Activated CD4-positive, alpha-beta T cell treated with anti-CD3 and anti-CD28 coated beads, Interleukin-2, amount 50 U/mL, for 48 hours (primary cell): Measurements from ENCODE around the gene SLC20A1.
"Not testable (repeated sequence)": the region's sequence is repeated elsewhere in the genome, so short reads cannot be mapped to it uniquely, and the experiment has no call there.

ENCODE experiments used
- DNase-seq, 2 experiments: peaks; one replicate each; pipeline ENCODE4 v3.0.0-alpha.2; 2020

SLC20A1 gene

DNA sequence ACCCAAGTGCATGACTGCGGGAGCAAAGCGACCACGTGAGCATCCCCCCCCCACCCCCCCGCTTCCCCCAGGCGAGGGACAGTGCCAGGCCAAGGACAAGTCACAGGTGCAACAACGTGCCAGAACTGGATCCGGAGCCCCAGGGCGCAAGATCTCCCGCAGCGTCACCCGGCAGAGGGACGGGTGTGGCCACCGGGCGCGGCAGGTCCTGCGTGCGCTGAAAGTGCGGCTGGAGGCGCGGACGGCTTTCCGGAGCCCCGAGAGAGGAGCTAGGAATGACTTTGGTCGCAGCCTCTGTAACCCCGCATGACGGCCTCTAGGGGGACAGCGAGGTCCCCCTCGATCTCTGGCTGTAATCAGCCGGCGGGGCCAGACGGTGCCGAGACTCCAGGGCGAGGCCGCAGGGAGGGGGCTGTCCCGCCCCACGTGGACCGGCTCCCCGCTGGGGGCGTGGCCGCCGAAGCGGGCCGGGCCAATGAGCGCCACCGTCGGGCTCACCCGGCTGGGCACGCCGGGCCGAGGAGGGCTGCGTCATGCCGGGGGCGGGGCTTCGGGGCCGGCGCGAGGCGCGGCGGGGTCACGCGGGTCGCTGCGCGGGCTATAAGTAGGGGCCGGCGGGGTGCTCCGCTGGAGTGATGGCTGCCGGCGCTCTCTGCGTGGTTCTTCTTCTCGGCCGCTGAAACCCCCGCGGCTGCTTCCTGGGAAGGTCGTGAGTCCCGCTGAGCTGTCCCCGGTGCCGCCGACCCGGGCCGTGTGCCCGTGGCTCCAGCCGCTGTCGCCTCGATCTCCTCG, at the start of gene SLC20A1:
TSS of gene SLC20A1 (plus strand) at position 630 of the 792 bp plus-strand sequence. CDS start 890 bp downstream, outside the sequence.
- DNase-seq: peak; percentile 97

DNA sequence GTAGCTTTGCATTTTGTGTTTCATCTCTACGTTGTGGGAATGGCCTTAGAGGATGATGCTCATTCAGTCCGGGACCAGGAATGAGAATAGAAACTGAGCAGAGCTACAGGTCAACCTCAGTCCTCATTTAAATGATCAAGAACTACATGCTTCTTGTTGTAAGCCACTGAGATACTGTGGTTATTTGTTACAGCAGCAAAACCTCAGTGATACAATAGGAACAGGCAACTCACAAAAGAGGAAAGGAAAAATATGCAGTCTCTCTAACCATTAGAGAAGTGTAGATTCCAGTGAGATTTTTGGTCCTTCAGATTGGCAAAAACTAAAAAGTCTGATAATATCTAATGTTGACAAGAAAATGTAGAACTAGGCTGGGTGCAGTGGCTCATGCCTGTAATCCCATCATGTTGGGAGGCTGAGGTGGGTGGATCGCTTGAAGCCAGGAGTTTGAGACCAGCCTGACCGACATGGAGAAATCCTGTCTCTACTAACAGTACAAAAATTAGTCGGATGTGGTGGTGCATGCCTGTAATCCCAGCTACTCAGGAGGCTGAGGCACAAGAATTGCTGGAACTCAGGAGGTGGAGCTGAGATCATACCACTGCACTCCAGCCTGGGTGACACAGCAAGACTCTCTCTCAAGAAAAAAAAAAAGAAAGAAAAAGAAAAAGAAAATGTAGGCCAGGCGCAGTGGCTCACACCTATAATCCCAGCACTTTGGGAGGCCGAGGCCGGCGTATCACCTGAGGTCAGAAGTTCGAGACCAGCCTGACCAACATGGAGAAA, 48.0 kb upstream of the SLC20A1 start:
- DNase-seq: no peak

DNA sequence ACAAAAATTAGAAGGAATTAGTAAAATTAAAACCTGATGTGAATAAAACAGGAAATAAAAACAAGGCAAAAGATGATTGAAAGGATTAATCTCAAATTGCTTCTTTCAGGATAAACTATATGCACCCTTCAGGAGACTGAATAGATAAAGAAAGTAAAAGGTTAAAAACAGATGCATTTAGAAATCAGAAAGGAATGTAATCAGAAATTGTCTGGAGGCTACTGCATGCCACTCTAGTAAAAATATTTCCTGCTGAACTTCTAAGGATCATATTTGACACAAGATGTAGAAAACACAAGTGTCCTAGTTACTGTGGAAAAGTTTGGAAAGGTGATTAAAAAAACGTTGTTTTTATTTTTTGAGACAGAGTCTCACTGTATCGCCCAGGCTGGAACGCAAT, 45.1 kb upstream of the SLC20A1 start:
- no peak for DNase-seq

DNA sequence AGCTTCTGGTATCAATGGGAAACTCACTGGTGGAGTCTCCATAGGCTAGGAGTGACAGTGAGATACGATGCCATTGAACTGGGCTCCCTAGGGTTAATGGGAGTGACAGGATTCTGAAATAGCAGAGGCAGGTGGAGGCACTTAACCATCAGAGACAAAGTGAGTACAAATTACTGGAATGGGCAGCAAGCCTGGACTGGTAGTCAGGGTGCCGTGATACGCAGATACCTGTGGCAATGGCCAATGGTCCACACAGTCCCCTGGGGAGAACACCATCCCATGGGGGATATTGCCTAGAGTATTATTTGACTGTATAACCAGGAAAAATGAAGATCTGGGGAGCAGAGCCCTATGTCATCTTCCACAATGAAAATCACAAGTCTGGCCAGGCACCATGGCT, 44.0 kb upstream of the SLC20A1 start:
- no peak for DNase-seq

- DNase-seq: no peak
Measured at GRCh38 chr2:112602917-112603316, 42.8 kb upstream of the SLC20A1 start.

DNA sequence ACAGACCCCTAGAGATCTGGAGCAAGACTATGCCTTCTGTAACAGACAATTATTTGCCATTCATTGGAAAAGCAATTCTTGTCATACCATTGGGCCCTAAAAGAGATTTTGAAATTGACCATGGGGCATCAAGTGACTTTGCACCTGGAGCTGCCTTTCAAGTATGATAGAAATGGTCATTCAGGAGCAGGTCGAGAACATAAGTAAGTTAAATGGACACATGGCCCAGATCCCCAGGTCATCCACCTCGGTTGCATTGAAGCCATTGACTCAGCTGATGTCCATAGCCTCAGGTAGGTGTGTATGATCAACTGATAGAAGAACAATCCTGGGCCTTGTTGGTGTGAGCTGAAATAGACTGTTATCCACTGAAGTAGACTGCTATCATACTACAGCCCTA, 42.0 kb upstream of the SLC20A1 start:
- DNase-seq: no peak

DNA sequence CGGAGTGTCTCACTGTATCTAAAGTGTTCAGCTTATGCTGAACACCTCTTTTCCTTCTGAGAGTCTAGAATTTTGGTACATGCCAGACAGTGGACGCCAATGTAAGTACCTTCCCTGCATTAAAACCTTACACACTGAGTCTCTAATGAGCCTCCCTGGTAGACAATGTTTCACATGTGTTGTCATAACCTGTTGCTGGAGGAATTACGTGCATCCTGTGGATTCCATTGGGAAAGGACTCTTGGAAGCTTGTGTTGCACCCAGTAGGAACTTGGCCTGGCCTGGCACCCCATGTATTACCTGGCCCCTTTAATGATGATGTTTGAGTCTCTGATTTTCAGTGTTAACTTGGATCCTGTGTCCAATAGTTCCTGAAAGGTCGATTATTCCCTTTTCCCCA, 40.8 kb upstream of the SLC20A1 start:
- no peak for DNase-seq

DNA sequence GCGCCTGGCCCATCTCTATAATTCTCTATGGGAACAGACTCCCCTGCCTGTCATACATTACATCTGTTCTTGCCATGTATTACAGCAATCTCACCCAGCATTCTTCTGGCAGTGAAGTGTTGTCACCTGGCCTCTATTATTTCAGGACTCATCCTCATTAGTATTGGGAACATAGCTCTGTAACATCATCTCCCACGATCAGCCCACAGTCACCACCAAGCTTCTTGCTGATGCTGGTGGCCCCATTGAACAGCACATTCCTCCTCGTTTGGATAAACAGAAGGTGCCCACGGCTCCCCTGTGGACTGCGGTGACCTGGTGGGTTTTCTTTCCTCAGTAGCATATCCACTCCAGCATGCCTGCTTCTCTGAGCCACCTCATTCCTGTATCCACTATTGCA, 39.8 kb upstream of the SLC20A1 start:
- no peak for DNase-seq

GRCh38 chr2:112606547-112606946, 39.2 kb upstream of the SLC20A1 start:
- no peak for DNase-seq

DNA sequence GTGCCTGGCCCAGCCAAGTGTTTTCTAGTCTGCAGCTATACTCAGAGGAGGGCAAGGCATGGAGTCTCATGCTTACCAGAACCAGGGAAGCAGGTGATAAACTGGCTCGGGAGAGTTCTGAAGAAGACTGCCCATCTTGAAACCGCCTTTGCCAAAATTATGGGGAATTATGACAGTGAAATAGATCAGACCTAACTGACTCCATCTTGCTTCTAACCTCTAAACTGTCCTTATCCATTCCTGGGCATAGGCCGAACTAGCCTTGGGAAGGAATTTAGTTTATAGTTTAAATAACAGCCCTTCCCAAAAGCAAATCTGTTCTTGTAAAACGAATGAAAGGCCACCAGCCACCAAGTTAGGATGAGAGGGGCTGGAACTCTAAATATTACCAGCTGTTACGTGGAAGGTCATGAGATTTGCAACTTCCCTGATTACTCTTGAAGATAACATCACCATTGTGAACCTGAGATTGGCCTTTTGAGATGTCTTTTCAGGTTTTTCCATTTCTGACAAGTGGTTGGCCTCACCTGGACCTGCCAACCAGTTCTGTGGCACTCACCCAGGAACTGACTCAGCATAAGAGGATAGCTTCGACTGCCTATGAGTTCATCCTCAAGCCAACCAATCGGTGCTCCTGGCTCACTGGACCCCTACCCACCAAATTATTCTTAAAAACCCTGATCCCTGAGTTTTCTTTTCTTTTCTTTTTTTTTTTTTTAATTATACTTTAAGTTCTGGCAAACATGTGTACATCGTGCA, 37.9 kb upstream of the SLC20A1 start:
- no peak for DNase-seq

- DNase-seq: not testable (repeated sequence)
Measured at GRCh38 chr2:112609320-112609719, 36.4 kb upstream of the SLC20A1 start.

- not testable (repeated sequence) for DNase-seq
Measured at GRCh38 chr2:112612283-112612682, 33.5 kb upstream of the SLC20A1 start.

- DNase-seq: no peak
Measured at GRCh38 chr2:112614201-112614840, 31.4 kb upstream of the SLC20A1 start.

- DNase-seq: no peak
Measured at GRCh38 chr2:112615051-112615450, 30.7 kb upstream of the SLC20A1 start.

DNA sequence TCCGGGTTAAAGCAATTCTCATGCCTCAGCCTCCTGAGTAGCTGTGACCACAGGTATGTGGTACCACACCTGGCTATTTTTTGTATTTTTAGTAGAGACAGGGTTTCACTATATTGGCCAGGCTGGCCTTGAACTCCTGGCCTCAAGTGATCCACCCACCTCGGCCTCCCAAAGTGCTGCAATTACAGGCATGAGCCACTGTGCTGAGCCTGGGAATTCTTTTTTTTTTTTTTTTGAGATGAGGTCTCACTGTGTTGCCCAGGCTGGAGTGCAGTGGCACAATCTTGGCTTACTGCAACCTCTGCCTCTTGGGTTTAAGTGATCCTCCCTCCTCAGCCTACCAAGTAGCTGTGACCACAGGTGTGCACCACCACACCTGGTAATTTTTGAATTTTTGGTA, 29.9 kb upstream of the SLC20A1 start:
- DNase-seq: not testable (repeated sequence)

DNA sequence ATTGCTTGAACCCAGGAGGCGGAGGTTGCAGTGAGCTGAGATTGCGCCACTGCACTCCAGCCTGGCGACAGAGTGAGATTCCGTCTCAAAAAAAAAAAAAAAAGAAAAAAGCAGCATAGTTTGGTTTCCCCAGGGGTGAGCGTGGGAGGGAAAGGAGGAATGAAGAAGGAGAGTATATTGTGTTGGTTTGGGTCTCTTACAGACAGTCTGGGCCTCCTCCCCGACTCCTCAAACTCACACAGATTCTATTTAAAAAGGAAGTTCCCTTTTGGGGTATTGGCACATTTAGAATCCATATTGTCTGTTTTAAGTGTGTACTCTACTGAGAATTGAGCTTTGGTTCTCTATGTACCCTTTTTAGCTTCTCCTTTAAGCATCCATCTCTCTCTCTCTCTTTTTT, 27.4 kb upstream of the SLC20A1 start:
- DNase-seq: no peak

GRCh38 chr2:112621790-112622527, 23.8 kb upstream of the SLC20A1 start:
- DNase-seq: no peak

DNA sequence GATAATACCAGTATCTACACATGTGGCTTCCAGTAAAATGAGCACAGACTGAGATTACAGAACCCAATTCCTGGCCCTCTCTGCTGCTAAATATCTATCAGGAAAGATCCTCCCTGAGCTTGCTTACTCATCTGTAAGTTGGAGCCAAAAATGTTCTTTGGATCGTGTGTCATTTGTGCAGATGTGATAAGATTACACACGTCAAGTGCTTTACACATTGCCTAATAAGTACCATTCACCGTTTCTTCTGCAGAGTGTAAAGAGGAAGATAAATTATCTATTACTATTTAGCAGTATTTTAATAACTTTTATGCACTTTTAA, 23.2 kb upstream of the SLC20A1 start:
- no peak for DNase-seq

DNA sequence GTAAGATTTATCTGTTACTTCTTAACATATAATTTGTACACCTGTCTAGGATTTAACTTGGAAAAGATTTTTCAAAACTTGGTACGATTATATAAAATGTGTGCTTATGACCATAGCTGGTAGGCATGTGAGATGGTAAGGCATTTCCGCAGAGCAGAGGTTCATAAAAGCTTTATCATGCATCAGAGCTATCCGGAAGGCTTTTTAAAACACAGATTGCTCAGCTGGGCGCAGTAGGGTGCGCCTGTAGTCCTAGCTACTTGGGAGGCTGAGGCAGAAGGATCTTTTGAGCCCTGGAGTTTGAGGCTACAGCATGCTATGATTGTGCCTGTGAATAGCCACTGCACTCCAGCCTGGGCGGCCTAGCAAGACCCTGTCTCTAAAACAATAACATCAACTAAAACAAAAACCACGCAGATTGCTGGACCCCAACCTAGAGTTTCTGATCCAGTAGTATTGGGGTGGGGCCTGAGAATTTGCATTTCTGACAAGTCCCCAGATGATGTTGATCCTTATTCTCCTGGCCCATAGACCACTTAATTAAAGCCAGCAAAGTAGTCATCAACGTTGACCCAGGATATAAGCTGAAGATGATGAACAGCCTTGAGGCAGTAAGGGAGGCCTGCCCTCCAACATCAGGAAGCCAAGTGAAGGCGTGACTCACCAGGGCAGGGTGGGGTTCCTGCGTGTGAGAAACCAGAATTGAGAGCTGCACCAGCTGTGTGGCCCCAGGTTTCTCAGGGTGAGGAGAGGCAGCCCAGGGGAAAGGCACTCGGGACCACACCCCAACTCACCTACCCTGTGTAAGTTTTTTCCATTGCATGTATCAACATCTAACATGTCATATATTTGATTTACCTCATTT, 21.6 kb upstream of the SLC20A1 start:
- peak; percentile 72 to 78 for DNase-seq

DNA sequence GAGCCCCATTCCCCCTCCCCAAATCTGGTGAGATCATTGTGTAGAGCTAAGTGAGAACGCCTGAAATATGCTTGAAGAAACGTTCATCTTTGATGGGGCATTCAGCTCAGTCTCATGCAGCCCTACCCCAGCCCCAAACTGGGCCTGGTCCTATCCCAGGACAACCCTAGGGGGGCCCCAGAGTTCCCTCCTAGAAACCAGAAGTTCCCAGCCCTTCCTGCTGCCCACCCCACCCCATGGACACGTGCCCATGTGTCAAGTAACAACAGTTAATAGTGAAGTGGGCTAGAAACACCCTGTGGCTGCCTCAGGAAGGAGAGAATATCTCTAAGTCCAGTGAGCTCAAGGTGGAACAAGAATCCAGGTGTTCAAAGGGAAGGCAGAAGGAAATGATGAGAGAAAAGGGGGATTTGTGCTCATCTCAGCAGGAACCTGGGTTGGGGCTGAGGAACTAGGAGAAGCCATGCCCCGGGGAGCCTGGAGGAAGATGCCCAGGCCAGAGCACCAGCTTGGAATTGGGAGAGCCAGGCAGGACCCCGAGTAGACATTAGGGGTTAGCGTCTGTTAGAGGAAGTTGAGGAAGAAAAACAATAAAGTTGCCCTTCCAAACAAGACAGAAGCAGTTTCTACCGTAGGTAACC, 20.1 kb upstream of the SLC20A1 start:
- no peak for DNase-seq

DNA sequence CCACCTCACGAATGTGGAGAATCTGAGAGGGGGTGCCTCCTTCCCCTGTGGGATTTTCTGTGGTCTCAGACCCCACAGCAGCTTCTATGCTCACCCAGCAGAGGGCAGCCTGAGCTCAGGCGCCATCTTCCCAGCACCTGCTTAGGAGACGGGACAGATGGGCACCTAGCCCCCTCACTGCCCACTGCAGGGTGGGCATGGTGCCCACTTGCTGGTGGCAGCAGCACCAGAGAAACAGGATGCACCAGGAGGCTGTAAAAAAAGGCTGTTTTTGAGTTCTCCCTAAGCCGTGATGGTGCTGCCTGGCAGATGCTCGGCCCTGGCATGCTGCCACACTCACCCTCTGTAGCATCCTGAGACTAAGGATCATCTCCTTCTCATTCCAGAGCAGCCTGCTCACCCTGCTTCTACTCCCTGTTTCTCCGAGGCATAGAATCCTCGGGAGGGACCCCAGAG, 19.1 kb upstream of the SLC20A1 start:
- peak; percentile 65 to 73 for DNase-seq
